GM12878 (cell line): Measurements from ENCODE around the gene ZNF428. TPM values are rescaled to one million over a fixed set of nuclear protein-coding genes. Genes with fewer than 3 reads are reported as not detected.

Source experiments
- ATAC-seq: fragments of 200-7000 bp; cut with Tn5 transposase; 3 replicates; pipeline ENCODE4 v1.9.1; 2020; ENCODE audit warnings: mild to moderate bottlenecking, moderate library complexity
- BruUV-seq: library from RNA; stranded (reverse); fragments of 400-500 nt; replicated peaks from 2 replicates; lab custom pipeline; 2021; lab: Mats Ljungman, UMichigan
- CTCF ChIA-PET: fragments of 300-600 bp; sonication (Branson Sonifier 250); formaldehyde crosslinking; extraction: SDS; loops from one replicate; lab custom pipeline; 2021; ENCODE audit warnings: inconsistent platforms; lab: Yijun Ruan, JAX
- POLR2A ChIA-PET: fragments of 350-600 bp; formaldehyde crosslinking; extraction: SDS; loops from one replicate; lab custom pipeline; 2021; ENCODE audit warnings: inconsistent platforms; lab: Charles Lee
- RAD21 ChIA-PET: fragments of 300-600 bp; sonication (Branson Sonifier 250); formaldehyde crosslinking; loops from one replicate; lab custom pipeline; 2023; ENCODE audit warnings: antibody characterized with exemption; ENCODE audit not compliant: unreplicated experiment; lab: Charles Lee
- SMC1A ChIA-PET: fragments of 300-600 bp; sonication (Branson Sonifier 250); formaldehyde crosslinking; loops from one replicate; lab custom pipeline; 2023; ENCODE audit not compliant: unreplicated experiment, uncharacterized antibody; lab: Charles Lee
- DNase-seq: peaks from one replicate; pipeline ENCODE4 v3.0.0-alpha.2; 2011; ENCODE audit warnings: low read depth, low spot score
- FAIRE-seq: peaks from 3 replicates; lab custom pipeline; 2011; peaks lifted over from hg19 to GRCh38; lab: Jason Lieb, UNC
- H2AFZ ChIP-seq: 2 replicates; pipeline ENCODE4 v1.6.0; 2011; ENCODE audit warnings: low read depth, low read length, control low read depth; ENCODE audit not compliant: control insufficient read depth
- H3K27ac ChIP-seq: 2 replicates; pipeline ENCODE4 v1.5.1; 2011; ENCODE audit warnings: control low read depth; ENCODE audit not compliant: control insufficient read depth, insufficient read depth
- H3K27me3 ChIP-seq, 2 experiments: replicated peaks in 1 of 2; 2 replicates each; pipeline versions ENCODE4 v1.6.0 to v1.6.1; 2011; ENCODE audit warnings: low read length in 1 of 2; ENCODE audit not compliant: control insufficient read depth in 2 of 2, insufficient read depth in 2 of 2
- H3K36me3 ChIP-seq, 2 experiments: 2 replicates each; pipeline ENCODE4 v1.5.1; 2011; ENCODE audit warnings: low read length in 1 of 2; ENCODE audit not compliant: control insufficient read depth in 2 of 2, insufficient read depth in 2 of 2
- H3K4me1 ChIP-seq: 2 replicates; pipeline ENCODE4 v1.6.1; 2011; ENCODE audit warnings: mild to moderate bottlenecking, low read length, moderate library complexity, mixed read lengths; ENCODE audit not compliant: control insufficient read depth, insufficient read depth
- H3K4me2 ChIP-seq: 2 replicates; pipeline ENCODE4 v1.6.0; 2011; ENCODE audit warnings: control low read depth; ENCODE audit not compliant: control insufficient read depth, insufficient read depth
- H3K4me3 ChIP-seq: fragments of 200-600 bp; sonication (generic); 2 replicates; pipeline ENCODE4 v1.5.1; 2016
- H3K79me2 ChIP-seq: 2 replicates; pipeline ENCODE4 v1.6.0; 2011; ENCODE audit warnings: low read length; ENCODE audit not compliant: control insufficient read depth, insufficient read depth
- H3K9ac ChIP-seq: 2 replicates; pipeline ENCODE4 v1.8.0; 2011; ENCODE audit warnings: low read length, control low read depth, mixed read lengths; ENCODE audit not compliant: control insufficient read depth, insufficient read depth
- H3K9me3 ChIP-seq: replicated peaks from 3 replicates; pipeline ENCODE4 v1.5.1; 2011; ENCODE audit warnings: mild to moderate bottlenecking, low read length; ENCODE audit not compliant: control insufficient read depth, insufficient read depth
- H4K20me1 ChIP-seq: 2 replicates; pipeline ENCODE4 v1.6.0; 2011; ENCODE audit not compliant: control insufficient read depth, insufficient read depth
- CHD1 ChIP-seq: IDR thresholded peaks from 2 replicates; pipeline ENCODE4 v1.6.1; 2012; ENCODE audit warnings: low read depth, low read length, improper control_type of control experiment
- CREM ChIP-seq: IDR thresholded peaks from 2 replicates; pipeline ENCODE4 v1.6.1; 2014; ENCODE audit warnings: antibody characterized with exemption, low read depth
- E2F8 ChIP-seq: fragments of 450-650 bp; IDR thresholded peaks from 2 replicates; pipeline ENCODE4 v1.6.1; 2018; ENCODE audit warnings: mild to moderate bottlenecking, low read depth, moderate library complexity; ENCODE audit not compliant: partially characterized antibody
- E4F1 ChIP-seq: fragments of 450-650 bp; IDR thresholded peaks from 2 replicates; pipeline ENCODE4 v1.6.1; 2018; ENCODE audit warnings: borderline replicate concordance, mild to moderate bottlenecking; ENCODE audit not compliant: partially characterized antibody
- EED ChIP-seq: sonication (generic); IDR thresholded peaks from 2 replicates; pipeline ENCODE4 v1.6.1; 2016; ENCODE audit warnings: antibody characterized with exemption, low read depth
- FOXK2 ChIP-seq: fragments of 450-650 bp; IDR thresholded peaks from 2 replicates; pipeline ENCODE4 v1.6.1; 2017; ENCODE audit warnings: mild to moderate bottlenecking, moderate library complexity
- HCFC1 ChIP-seq: fragments of 150-350 bp; IDR thresholded peaks from 2 replicates; pipeline ENCODE4 v1.6.1; 2014; ENCODE audit warnings: low read length
- HDAC6 ChIP-seq: fragments of 200-600 bp; sonication (generic); IDR thresholded peaks from one replicate; pipeline ENCODE4 v1.8.0; 2017; ENCODE audit warnings: antibody characterized with exemption; ENCODE audit not compliant: unreplicated experiment
- MTA3 ChIP-seq: IDR thresholded peaks from 2 replicates; pipeline ENCODE4 v1.6.1; 2012; ENCODE audit warnings: low read length, inconsistent platforms, borderline replicate concordance
- NFXL1 ChIP-seq: fragments of 450-650 bp; IDR thresholded peaks from 2 replicates; pipeline ENCODE4 v1.6.1; 2017; ENCODE audit warnings: antibody characterized with exemption, mild to moderate bottlenecking, borderline replicate concordance
- PRDM15 ChIP-seq: fragments of 450-650 bp; formaldehyde crosslinking; IDR thresholded peaks from 2 replicates; pipeline ENCODE4 v1.4.0; 2020; ENCODE audit warnings: mild to moderate bottlenecking, moderate library complexity
- RFX5 ChIP-seq: IDR thresholded peaks from 2 replicates; pipeline ENCODE4 v1.6.1; 2011; ENCODE audit warnings: low read depth, low read length, improper control_type of control experiment
- RUNX3 ChIP-seq: IDR thresholded peaks from 2 replicates; pipeline ENCODE4 v1.6.1; 2012; ENCODE audit warnings: low read length, inconsistent platforms
- SUPT20H ChIP-seq: IDR thresholded peaks from 2 replicates; pipeline ENCODE4 v1.6.1; 2011; ENCODE audit warnings: low read depth, mild to moderate bottlenecking, low read length, moderate library complexity, borderline replicate concordance; ENCODE audit not compliant: control insufficient read depth
- TCF3 ChIP-seq: IDR thresholded peaks from 2 replicates; pipeline ENCODE4 v1.6.1; 2012; ENCODE audit warnings: low read depth, mild to moderate bottlenecking, low read length, borderline replicate concordance; ENCODE audit not compliant: insufficient read depth
- ZNF24 ChIP-seq: fragments of 450-650 bp; IDR thresholded peaks from 2 replicates; pipeline ENCODE4 v1.6.1; 2017; ENCODE audit warnings: antibody characterized with exemption, mild to moderate bottlenecking
- WGBS: methylation state at CpG from one replicate; pipeline ENCODE4 v1.1.6; 2016; ENCODE audit warnings: low lambda C conversion rate; ENCODE audit not compliant: insufficient replicate concordance, insufficient coverage; ENCODE audit errors: missing lambda C conversion rate; 5-methylcytosine and 5-hydroxymethylcytosine counted together
- in situ Hi-C: fragments of 300-500 bp; cut with MboI; formaldehyde crosslinking; loops from 9 replicates; pipeline ENCODE4 v1.14.3; 2018; ENCODE audit warnings: mixed read lengths
- intact Hi-C: fragments of 100-400 bp; cut with micrococcal nuclease; formaldehyde crosslinking; loops from one replicate; pipeline ENCODE4 v1.14.2; 2022; ENCODE audit not compliant: unreplicated experiment
- polyA plus RNA-seq, 11 experiments: library from polyadenylated mRNA; depleted of rRNA in 4 of 11; unstranded in 6 of 11; stranded (reverse) in 5 of 11; fragments of >200 nt; fragmentation: Nextera tagmentation in 4 of 11; fragmentation: Illumina TruSeq in 1 of 11; extraction: Ambion mirVana in 4 of 11; extraction: Trizol in 1 of 11; gene quantifications; 1 replicate in 1 of 11; 2 replicates in 10 of 11; pipeline versions ENCODE4 v1.2.1 to v1.2.3, GENCODE V29; 2011 to 2016; ENCODE audit warnings: inconsistent platforms in 2 of 11, missing spikeins in 2 of 11, low read depth in 1 of 11
- total RNA-seq, 4 experiments: library from RNA; depleted of rRNA in 3 of 4; stranded (reverse); fragments of >200 nt in 3 of 4; fragmentation: Illumina TruSeq in 1 of 4; extraction: Trizol in 1 of 4; gene quantifications; 2 replicates each; pipeline versions ENCODE4 v1.2.1 to v1.2.3, GENCODE V29; 2013 to 2021

The ZNF428 gene
- total and polyA plus RNA-seq, 10 of the 15 experiments (the other 5 are each of a cell fraction or from before 2014, with no cell fraction given) = 0.27 to 57.8 (median 20.4) TPM

GRCh38 chr19:43648633-43649032 lies 29.2 kb upstream of the ZNF428 start:
- no peak for ATAC-seq
- Histone ChIP-seq H3K27me3 (no peaks in the 10 kb centered on the region), H3K79me2 (no peaks in the 10 kb centered on the region), H3K9ac (no peak overlapping the region), H3K36me3 (no peaks in the 10 kb centered on the region), H3K4me2 (no peak overlapping the region), H3K27ac (no peak overlapping the region), H4K20me1 (no peaks in the 10 kb centered on the region), H3K9me3 (no peaks in the 10 kb centered on the region; the same call in 1 of the 3 replicates), H3K4me1 (no peaks in the 10 kb centered on the region), H2AFZ (no peak overlapping the region), H3K4me3 (no peak overlapping the region)
- FAIRE-seq = no peak
- DNase-seq = no peak
- ChIA-PET POLR2A (no interaction called here), SMC1A (interaction anchor here (1.5 kb wide), 1 partner anchor 20 kb away, joined by 3 read pairs; no protein-coding TSS in a partner anchor), RAD21 (interaction anchor here (1.4 kb wide), 1 partner anchor 93 kb away, joined by 5 read pairs; no protein-coding TSS in a partner anchor), CTCF (interaction anchor here (0.9 to 1.0 kb wide), 3 partner anchors 10 to 128 kb away, joined by 3 to 6 read pairs (median 3); no protein-coding TSS in a partner anchor)
- BruUV-seq = no TSS peak
- in situ Hi-C loops = no loop called here
- WGBS = 51% methylated on average over 6 of the region's 6 CpGs
- intact Hi-C loops = no loop called here
- TF ChIP-seq HCFC1 (no peak), RFX5 (no peak), ZNF24 (no peak), SUPT20H (no peak), E4F1 (no peak), RUNX3 (no peak), EED (no peak), NFXL1 (no peak), TCF3 (no peak), CHD1 (no peak), MTA3 (no peak), FOXK2 (no peak), PRDM15 (CRISPR knock-in tag) (no peak), CREM (no peak), E2F8 (no peak), HDAC6 (no peak)
